Upper lobe of left lung (tissue), 4 donors: ENCODE results near the gene CHIC2.

Experiments
- EP300 ChIP-seq, 4 donors: sonication (generic); formaldehyde crosslinking; IDR thresholded peaks; one replicate each; pipeline ENCODE4 v1.5.1; 2017; ENCODE audit warnings: antibody characterized with exemption in 4 of 4, control low read depth in 2 of 4
- POLR2AphosphoS5 ChIP-seq, 2 donors: sonication (generic); formaldehyde crosslinking; IDR thresholded peaks; one replicate each; pipeline ENCODE4 v1.5.1; 2017; ENCODE audit warnings: antibody characterized with exemption in 2 of 2
- TF ChIP-seq, protein P1 (sequence below), 6 experiments: fragments of 450-650 bp in 4 of 6; fragments of 200-600 bp in 2 of 6; sonication (generic) in 2 of 6; IDR thresholded peaks; one replicate each; pipeline ENCODE4 v1.5.1; 2016 to 2019; ENCODE audit warnings: antibody characterized with exemption in 6 of 6

DNA sequence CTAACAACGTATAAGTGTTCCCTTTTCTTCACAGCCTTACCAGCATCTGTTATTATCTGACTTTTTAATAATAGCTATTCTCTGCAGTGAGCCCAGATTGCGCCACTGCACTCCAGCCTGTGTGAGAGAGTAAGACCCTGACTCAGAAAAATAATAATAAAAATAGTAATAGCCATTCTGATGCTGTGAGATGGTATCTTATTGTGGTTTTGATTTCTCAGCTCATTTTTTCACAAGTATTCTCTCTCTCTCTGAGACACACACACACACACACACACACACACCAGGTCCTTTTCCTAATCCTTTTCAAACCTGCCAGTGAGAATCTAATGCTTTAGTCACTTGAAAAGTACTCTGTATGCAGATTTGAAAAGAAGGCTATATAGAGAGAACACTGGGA is 89.8 kb downstream of the CHIC2 start:
- TF ChIP-seq EP300 (IDR thresholded peaks at IDR 0.05) = no peak
- TF ChIP-seq, protein P1, sequence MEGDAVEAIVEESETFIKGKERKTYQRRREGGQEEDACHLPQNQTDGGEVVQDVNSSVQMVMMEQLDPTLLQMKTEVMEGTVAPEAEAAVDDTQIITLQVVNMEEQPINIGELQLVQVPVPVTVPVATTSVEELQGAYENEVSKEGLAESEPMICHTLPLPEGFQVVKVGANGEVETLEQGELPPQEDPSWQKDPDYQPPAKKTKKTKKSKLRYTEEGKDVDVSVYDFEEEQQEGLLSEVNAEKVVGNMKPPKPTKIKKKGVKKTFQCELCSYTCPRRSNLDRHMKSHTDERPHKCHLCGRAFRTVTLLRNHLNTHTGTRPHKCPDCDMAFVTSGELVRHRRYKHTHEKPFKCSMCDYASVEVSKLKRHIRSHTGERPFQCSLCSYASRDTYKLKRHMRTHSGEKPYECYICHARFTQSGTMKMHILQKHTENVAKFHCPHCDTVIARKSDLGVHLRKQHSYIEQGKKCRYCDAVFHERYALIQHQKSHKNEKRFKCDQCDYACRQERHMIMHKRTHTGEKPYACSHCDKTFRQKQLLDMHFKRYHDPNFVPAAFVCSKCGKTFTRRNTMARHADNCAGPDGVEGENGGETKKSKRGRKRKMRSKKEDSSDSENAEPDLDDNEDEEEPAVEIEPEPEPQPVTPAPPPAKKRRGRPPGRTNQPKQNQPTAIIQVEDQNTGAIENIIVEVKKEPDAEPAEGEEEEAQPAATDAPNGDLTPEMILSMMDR (IDR thresholded peaks at IDR 0.05) = no peak
- no peak for TF ChIP-seq POLR2AphosphoS5 (IDR thresholded peaks at IDR 0.05)
